NCI-H82 (cell line): Measurements from ENCODE around the gene NR1D1.

ENCODE experiments used
- DNase-seq: peaks from one replicate; lab custom pipeline; 2025; lab: John Stamatoyannopoulos, UW

Gene NR1D1

GRCh38 chr17:40075201-40075941, 25.0 kb downstream of the NR1D1 start:
- peak; percentile 82 for DNase-seq

- no peak for DNase-seq
Observed at GRCh38 chr17:40074871-40075200, 25.6 kb downstream of the NR1D1 start.

DNA sequence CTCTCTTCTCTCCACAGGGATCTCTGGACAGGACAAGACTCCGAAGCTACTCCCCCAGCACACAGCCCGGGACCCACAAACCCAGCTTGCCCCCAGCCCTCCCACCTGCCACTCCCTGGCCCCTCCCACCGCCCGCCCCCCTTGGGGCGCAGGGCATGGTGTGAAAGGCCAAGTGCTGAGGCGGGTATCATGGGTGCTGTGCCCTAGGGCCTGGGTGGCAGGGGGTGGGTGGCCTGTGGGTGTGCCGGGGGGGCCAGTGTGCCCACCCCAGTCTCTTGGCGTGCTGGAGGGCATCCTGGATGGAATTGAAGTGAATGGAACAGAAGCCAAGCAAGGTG, 26.2 kb downstream of the NR1D1 start:
- no peak for DNase-seq

GRCh38 chr17:40073454-40074174, 26.8 kb downstream of the NR1D1 start:
- DNase-seq, result no peak

DNA sequence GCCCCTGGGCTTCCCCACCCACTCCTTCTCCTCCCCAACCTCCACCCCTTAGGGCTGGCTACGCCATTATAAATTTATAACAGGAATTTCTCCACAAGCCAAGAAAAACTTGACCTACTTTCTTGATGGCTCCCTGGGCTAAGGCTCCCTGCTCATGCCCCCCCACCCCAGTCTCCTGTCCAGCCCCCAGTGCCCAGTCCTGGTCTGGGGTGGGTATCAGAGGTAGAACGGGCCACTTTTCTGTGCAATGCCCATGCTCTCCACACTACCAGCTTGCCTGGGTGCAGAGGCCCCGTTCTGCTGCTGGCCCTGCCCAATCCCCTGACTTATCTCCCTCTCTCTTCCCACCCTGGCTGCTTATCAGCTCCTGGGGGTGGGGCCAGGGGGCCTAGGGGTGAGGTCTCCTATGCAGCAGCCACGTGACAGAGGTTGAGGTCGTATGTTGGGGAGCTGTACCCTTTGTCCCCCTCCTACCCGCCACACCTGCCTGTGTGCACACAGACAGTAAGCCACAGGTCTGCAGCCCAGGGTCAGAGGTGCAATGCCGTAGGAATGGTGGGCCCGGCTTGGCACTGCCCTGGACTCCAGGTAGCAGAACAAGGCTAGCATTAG, 27.5 kb downstream of the NR1D1 start:
- peak; percentile 48 for DNase-seq

GRCh38 chr17:40072040-40072734, 28.2 kb downstream of the NR1D1 start:
- DNase-seq, result no peak

DNA sequence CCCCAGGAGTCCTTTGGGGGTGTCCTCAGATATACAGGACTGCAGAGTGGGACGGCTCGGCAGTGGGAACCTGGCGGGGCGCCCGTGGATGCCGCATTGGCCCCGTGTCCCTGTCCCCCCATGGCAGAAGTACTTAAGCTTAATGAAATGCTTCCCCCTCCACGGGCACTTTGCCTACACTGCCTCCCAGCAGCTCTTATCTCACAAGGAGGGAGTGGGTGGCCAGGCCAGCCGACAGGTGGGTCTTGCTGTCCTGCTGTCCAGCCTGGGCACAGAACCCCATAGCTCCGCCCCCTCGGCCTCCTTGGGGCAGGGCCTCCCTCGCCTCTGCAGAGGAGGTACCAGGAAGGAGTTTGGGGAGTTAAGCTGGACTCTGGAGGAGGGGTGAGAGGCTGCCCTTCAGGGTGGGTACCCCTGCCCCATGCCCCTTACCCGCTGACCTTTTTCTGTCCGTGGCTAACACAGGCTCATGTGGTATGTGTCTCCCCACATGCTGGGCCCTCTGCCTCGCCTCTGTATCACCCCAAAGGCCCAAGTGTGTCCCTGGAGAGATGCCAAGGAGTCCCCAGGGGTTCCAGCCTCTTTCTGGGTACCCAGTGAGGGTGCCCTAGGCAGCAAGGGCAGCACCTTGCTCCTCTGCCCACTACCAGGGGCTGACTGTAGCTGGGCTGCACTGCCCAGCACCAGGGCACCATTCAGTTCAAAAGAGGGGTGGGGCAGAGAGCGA, 28.9 kb downstream of the NR1D1 start:
- no peak for DNase-seq

DNA sequence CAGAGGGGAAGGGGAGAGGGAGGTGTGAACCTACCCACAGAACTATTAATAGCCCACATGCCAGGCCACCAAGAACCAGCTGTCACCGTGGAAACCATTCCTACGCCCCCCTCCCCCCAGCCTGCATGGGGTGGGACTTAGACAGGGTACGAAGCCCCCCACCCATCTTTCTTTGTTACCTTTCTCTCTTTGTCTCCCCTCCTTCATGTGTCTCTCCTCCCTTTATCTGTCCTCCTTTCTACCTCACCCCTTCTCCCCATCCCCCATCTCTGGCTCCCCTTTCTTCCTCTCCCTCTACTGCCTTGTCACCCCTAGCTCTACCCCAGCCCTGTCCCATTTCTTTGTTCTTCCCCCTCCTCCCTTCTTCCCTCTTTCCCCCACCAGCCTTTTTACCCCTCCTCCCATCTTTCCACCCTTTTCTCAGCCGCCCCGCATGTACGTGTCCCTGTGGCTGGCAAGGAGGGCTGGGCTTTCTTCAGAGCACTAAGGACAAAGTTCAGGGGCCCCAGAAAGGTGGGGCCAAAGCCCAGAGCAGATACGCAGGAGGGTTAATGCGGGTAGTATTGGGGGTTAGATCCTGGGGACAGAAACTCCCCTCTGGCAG, 29.6 kb downstream of the NR1D1 start:
- DNase-seq, result no peak

- DNase-seq, result peak; percentile 83
Observed at GRCh38 chr17:40069751-40070708, 30.4 kb downstream of the NR1D1 start.

DNA sequence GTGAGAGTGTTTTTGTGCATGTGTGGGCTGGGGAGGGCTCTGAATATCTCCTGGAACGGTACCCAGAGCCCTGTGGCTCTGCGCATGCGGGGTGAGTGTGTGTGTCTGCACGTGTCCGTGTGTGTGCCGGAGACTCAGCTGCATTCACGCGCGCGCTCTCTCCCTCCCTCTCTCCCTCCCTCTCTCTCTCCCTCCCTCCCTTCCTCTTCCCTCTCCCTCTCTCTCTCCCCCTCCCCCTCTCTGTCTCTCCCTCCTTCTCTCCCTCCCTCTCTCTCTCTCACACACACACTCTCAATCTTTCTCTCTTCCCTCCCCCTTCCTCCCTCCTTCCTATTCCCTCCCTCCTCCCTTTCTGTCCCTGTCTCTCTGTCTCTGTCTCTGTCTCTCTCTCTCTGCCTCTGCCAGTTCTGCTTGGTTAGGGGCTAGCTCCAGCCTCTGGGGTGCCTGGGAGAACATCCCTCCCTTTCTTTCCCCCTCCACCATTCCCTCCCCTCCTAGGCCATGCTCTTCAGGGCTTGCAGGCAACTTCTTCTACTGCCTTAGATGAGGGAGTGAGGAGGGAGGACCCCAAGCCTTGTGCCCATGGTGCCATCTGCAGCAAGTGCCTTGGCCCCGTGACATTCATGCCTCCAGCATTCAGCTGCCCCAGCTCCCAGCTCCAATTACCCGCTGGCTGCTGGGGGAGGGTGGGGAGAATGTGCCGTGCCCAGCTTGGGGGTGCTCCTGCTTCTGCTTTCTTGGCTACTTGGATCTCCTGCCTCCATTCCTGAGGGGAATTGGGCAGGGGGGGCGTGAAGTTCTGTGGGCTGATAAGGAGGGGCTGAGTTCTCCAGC, 31.3 kb downstream of the NR1D1 start:
- peak; percentile 81 for DNase-seq

DNA sequence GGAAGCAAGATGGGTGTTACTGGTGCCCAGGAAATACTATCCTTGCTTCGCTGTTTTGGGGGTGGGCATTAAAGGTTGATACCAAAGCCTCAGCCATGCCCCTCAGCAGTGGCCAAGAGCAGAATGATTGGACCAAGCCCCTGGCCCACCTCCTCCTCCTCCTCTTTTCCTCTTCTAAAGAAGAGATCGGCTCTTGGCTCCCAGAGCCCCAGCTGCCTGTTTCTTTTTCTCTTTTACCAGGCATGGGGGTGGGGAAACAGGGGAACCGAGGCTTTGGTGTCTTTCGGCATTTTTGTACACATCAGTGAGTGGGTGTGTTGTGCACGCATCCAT, 31.8 kb downstream of the NR1D1 start:
- DNase-seq, result no peak

DNA sequence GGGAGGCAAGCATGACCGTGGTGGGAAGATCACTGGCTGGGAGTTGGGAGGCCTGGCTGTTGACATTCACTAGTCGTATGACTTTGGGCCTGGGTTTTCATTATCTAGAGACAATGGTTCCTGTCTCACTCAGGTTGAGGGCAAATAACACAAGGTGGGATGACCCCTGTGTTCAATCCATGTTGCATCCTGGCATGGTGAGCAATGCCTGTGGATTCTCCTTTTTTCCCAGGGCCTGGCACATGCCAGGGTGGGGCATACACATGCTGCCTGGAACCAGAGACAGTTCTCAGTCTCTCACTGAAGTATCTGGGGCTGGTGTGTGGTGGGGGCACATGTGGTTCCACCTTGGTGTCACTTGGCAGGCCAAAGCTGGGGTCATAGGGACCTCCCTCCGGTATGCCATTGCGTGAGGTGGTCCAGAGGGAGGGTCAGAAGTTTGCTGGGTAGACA, 32.2 kb downstream of the NR1D1 start:
- no peak for DNase-seq

DNA sequence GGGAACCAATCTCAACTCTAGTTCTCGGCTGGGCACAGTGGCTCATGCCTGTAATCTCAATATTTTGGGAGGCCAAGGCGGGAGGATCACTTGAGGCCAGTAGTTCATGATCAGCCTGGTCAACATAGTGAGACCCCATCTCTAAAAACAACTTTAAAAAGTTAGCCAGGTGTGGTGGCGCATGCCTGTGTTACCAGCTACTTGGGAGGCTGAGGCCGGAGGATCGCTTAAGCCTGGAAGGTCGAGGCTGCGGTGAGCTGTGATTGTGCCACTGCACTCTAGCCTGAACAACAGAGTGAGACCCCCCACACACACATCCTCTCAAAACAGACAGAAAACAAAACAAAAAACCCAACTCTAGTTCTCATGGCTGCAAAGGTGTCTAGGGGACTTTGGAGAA, 32.7 kb downstream of the NR1D1 start:
- DNase-seq, result no peak

DNA sequence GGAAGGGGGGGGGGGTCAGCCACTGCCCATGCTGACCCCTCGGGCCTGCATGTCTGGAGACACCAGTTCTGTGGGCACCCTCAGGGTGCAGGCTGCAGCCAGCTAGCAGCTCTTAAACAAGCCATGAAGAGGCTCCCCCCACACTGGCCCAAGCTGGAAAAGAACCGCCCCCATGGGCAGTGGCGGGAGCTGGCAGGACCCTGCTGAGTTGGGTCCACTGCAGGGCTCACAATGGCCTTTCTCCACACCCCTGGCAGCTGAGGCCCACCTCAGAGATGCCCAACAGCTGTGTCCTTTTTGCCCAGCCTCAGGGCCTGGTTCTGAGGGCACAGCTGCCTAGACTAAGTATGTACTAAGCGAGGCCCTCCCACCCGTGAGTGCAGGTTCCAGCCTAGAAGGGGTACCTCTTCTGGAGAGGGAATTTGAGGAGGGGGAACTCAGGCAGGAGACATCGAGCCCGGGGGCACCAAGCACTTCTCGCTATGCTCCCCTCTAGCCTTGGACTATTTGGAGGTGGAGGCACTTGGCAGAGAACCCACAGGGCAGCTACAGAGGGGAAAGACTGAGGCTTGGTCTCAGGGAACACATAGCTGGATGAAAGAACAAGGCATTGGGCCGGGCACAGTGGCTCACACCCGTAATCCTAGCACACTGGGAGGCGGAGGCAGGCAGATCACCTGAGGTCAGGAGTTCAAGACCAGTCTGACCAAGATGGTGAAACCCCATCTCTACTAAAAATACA, 34.4 kb downstream of the NR1D1 start:
- DNase-seq, result no peak

DNA sequence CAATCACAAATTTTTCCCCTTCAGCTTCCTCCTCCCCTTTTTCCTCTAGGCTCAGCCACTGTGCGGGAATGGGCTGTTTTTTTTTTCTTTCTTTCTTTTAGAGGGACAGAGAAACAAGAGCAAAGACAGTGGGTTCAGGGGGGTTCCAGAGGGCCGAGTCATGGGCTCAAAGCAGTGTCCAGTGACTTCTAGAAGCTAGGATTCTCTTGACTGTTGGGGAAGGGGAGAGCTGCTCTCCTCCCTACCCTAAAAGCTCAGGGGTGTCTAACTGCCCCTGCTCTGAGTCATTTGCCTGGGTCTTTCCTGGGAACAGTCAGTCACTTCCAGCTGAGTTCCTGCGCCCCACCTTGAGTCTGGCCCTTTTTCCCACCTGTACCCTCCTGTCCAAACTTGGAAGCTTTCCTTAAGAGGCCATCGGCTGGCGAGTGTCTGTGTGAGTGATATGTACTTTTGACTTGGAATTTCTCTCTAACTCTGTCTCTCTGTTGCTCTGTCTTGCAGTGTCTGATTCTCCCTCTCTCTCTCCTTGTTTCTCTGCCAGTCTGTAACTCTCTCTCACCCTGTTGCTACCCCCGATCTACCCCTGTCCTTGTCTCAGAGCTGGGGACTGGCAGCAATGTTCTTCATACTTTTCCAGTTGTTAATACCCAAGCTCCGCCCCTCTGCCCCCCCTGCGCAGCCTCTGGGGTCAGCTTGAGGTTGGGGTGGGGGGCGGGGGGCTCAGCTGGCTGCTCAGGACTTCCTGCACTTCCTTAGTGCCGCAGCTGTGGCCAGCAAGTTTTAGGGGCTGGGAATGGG, 35.2 kb downstream of the NR1D1 start:
- peak; percentile 48 for DNase-seq

DNA sequence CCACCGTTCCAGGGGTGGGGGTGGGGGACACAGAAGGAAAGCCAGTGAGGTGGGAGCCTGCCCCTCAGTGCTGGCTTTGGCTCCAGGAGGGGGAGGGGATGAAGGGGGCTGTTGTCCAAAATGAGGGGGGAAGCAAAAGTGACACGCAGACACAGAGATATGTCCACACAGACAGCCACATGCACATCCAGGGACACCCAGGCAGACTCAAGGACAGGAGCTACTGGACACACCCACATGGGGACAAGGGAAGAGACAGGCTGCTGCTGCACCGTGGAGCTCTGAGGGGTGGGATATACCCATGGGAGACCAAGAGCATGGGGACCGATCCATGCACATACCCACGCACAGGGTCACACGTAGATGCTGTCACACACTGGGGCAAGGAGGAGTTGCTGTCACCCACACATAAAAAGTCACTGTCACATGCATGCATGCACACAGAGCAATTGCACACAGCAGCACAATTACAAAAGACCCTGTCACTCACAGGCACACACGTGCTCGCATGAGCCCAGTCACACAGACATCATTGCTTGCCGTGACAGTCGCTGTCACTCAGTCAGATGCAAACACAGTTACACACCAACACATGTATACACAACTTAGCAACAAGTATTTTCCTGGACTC, 36.4 kb downstream of the NR1D1 start:
- peak; percentile 45 for DNase-seq

GRCh38 chr17:40063187-40063771, 37.1 kb downstream of the NR1D1 start:
- peak; percentile 58 for DNase-seq
